ENCODE data around the gene ALX3.

DNA sequence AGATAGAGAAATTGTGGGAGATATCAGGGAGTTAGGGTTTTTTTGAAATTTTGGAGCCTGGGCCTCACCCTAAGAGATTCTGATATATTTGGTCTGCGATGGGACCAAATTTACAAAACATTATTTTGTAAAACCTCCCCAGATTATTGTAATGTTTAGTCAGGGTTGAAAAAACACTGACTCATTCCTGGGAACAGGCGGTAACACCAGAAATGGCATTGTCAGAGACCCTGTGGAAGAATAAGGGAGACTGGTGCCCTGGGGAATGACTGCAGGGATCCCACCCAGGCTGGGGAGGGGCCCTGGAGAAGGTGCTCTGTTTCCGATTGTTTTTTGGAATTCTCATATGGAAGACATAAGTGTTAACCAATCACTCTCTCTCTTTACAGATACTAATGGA is 49.2 kb downstream of the ALX3 start:
- TF ChIP-seq CTCF (IDR thresholded peaks at IDR 0.05; ENCODE audit: insufficient read depth, low read depth, low read length), result no peak
- no peak for TF ChIP-seq EZH2 (IDR thresholded peaks at IDR 0.05; ENCODE audit: insufficient read depth, low read length)

All from astrocyte (in vitro differentiated cells and primary cell).